WTC11 (cell line): ENCODE data around the gene MYO18A. TPM values are rescaled to one million over a fixed set of nuclear protein-coding genes. Genes with fewer than 3 reads are reported as not detected.

Experiments
- ATAC-seq: fragments of 200-7000 bp; cut with Tn5 transposase; 2 replicates; pipeline ENCODE4 v1.10.0; 2021; ENCODE audit warnings: mild to moderate bottlenecking, moderate library complexity
- CTCF ChIA-PET: fragments of 300-600 bp; sonication (Branson Sonifier 250); formaldehyde crosslinking; loops from one replicate; lab custom pipeline; 2021; ENCODE audit warnings: antibody characterized with exemption; lab: Charles Lee
- POLR2A ChIA-PET: fragments of 350-600 bp; sonication (Branson Sonifier 250); formaldehyde crosslinking; loops from one replicate; lab custom pipeline; 2021; ENCODE audit warnings: antibody characterized with exemption; lab: Charles Lee
- DNase-seq: peaks from one replicate; pipeline ENCODE4 v3.0.0; 2021; ENCODE audit warnings: low spot score
- H3K27ac Mint-ChIP-seq: 2 replicates; pipeline ENCODE4 v1.8.0; 2021; ENCODE audit warnings: mixed read lengths
- H3K27me3 Mint-ChIP-seq: 2 replicates; pipeline ENCODE4 v1.8.0; 2021; ENCODE audit warnings: low read depth, mild to moderate bottlenecking, moderate library complexity, mixed read lengths
- H3K36me3 Mint-ChIP-seq: 2 replicates; pipeline ENCODE4 v1.8.0; 2021; ENCODE audit warnings: mixed read lengths
- H3K4me1 Mint-ChIP-seq: 2 replicates; pipeline ENCODE4 v1.8.0; 2022; ENCODE audit warnings: mixed read lengths
- H3K4me3 Mint-ChIP-seq: 2 replicates; pipeline ENCODE4 v1.8.0; 2021; ENCODE audit warnings: mild to moderate bottlenecking, moderate library complexity, mixed read lengths
- H3K9me3 Mint-ChIP-seq: 2 replicates; pipeline ENCODE4 v1.8.0; 2021; ENCODE audit warnings: mixed read lengths
- JUN ChIP-seq: sonication (generic); formaldehyde crosslinking; IDR thresholded peaks from 2 replicates; pipeline ENCODE4 v1.8.0; 2023; ENCODE audit warnings: mild to moderate bottlenecking, missing genetic modification reagents
- KAT7 ChIP-seq: sonication (generic); formaldehyde crosslinking; IDR thresholded peaks from 2 replicates; pipeline ENCODE4 v1.8.1; 2023; ENCODE audit warnings: missing genetic modification reagents, mild to moderate bottlenecking, borderline replicate concordance
- MYBL2 ChIP-seq: sonication (generic); formaldehyde crosslinking; IDR thresholded peaks from 2 replicates; pipeline ENCODE4 v1.8.1; 2023; ENCODE audit warnings: mild to moderate bottlenecking, moderate library complexity, missing genetic modification reagents
- NFATC4 ChIP-seq: fragments of 250-450 bp; sonication (Bioruptor Pico); IDR thresholded peaks from 2 replicates; pipeline ENCODE4 v1.9.0; 2021; ENCODE audit warnings: mild to moderate bottlenecking
- NR1H2 ChIP-seq: sonication (generic); formaldehyde crosslinking; IDR thresholded peaks from 2 replicates; pipeline ENCODE4 v1.9.0; 2021; ENCODE audit warnings: mild to moderate bottlenecking, moderate library complexity, missing genetic modification reagents
- RELA ChIP-seq: sonication (generic); formaldehyde crosslinking; IDR thresholded peaks from 2 replicates; pipeline ENCODE4 v1.8.1; 2022; ENCODE audit warnings: missing genetic modification reagents, mild to moderate bottlenecking, borderline replicate concordance
- SMAD3 ChIP-seq: sonication (generic); formaldehyde crosslinking; IDR thresholded peaks from 2 replicates; pipeline ENCODE4 v1.8.0; 2022; ENCODE audit warnings: missing genetic modification reagents, mild to moderate bottlenecking, borderline replicate concordance
- SOX15 ChIP-seq: fragments of 250-450 bp; sonication (Bioruptor Pico); IDR thresholded peaks from 2 replicates; pipeline ENCODE4 v1.9.0; 2021; ENCODE audit warnings: mild to moderate bottlenecking
- SP1 ChIP-seq: sonication (generic); formaldehyde crosslinking; conservative IDR thresholded peaks from 2 replicates; pipeline ENCODE4 v1.8.1; 2022; ENCODE audit warnings: missing genetic modification reagents
- TEAD1 ChIP-seq: sonication (generic); formaldehyde crosslinking; IDR thresholded peaks from 2 replicates; pipeline ENCODE4 v1.8.0; 2022; ENCODE audit warnings: mild to moderate bottlenecking, missing genetic modification reagents
- ZNF317 ChIP-seq: sonication (generic); formaldehyde crosslinking; IDR thresholded peaks from 2 replicates; pipeline ENCODE4 v1.8.1; 2023; ENCODE audit warnings: low read depth, mild to moderate bottlenecking, moderate library complexity, missing genetic modification reagents, borderline replicate concordance
- ZNF423 ChIP-seq: fragments of 250-450 bp; sonication (Bioruptor Pico); IDR thresholded peaks from 2 replicates; pipeline ENCODE4 v2.1.2; 2022; ENCODE audit warnings: mild to moderate bottlenecking, moderate library complexity
- ZNF425 ChIP-seq: fragments of 250-450 bp; sonication (Bioruptor Pico); conservative IDR thresholded peaks from 2 replicates; pipeline ENCODE4 v1.9.0; 2021; ENCODE audit warnings: mild to moderate bottlenecking
- total RNA-seq: library from RNA; stranded (reverse); gene quantifications from 3 replicates; pipeline ENCODE4 v1.2.3, GENCODE V29; 2021
- TF ChIP-seq, protein P1 (sequence below): sonication (generic); formaldehyde crosslinking; IDR thresholded peaks from 2 replicates; pipeline ENCODE4 v1.8.1; 2023; ENCODE audit warnings: mild to moderate bottlenecking, missing genetic modification reagents, borderline replicate concordance
- TF ChIP-seq, protein P2 (sequence below): fragments of 250-450 bp; sonication (Bioruptor Pico); IDR thresholded peaks from 2 replicates; pipeline ENCODE4 v1.9.0; 2021; ENCODE audit warnings: moderate library complexity, mild to moderate bottlenecking, inconsistent platforms, borderline replicate concordance
- TF ChIP-seq, protein P3 (sequence below): sonication (generic); formaldehyde crosslinking; IDR thresholded peaks from 2 replicates; pipeline ENCODE4 v1.8.0; 2023; ENCODE audit warnings: mild to moderate bottlenecking, missing genetic modification reagents
- TF ChIP-seq, protein P4 (sequence below): fragments of 250-450 bp; sonication (Bioruptor Pico); IDR thresholded peaks from 2 replicates; pipeline ENCODE4 v1.9.0; 2021; ENCODE audit warnings: mild to moderate bottlenecking
- TF ChIP-seq, protein P5 (sequence below): sonication (generic); formaldehyde crosslinking; IDR thresholded peaks from 2 replicates; pipeline ENCODE4 v1.8.0; 2022; ENCODE audit warnings: mild to moderate bottlenecking, missing genetic modification reagents
- TF ChIP-seq, protein P6 (sequence below): sonication (generic); formaldehyde crosslinking; IDR thresholded peaks from 2 replicates; pipeline ENCODE4 v1.8.1; 2023; ENCODE audit warnings: mild to moderate bottlenecking, moderate library complexity, missing genetic modification reagents

MYO18A gene
- total RNA-seq, 1 experiment from 2014 or later, result 54.9 TPM

DNA sequence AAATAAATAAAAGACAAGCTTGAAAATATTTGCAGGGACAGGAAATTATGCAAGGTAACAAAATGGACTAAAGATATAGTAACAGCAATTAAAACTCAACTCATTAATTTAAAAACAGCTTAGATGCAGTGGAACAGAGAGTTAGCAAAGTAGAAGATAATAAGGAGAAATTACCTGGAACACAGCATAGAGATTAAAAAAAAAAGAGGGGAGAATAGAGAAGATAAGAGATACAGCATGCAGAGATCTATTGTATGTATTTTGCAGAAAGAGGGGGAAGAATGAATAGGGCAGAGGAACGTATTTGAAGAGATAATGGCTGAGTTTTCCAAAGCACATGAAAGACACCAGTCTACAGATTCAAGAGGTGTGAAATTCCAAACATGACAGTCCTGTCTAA, 145.7 kb downstream of the MYO18A start:
- CTCF ChIA-PET, result interaction anchor here (5.5 kb wide), 1 partner anchor 78 kb away, joined by 22 read pairs; no protein-coding TSS in a partner anchor
- Mint-ChIP-seq H3K27me3 (peaks cover 25% of the 10 kb centered on the region), H3K36me3 (peaks cover 19% of the 10 kb centered on the region), H3K4me1 (peaks cover 27% of the 10 kb centered on the region), H3K9me3 (peaks cover 21% of the 10 kb centered on the region), H3K4me3 (no peak overlapping the region), H3K27ac (no peak overlapping the region)
- no peak for DNase-seq
- POLR2A ChIA-PET, result no interaction called here
- no peak for ATAC-seq
- TF ChIP-seq ZNF317 (CRISPR knock-in tag), result no peak
- no peak for TF ChIP-seq SOX15 (CRISPR knock-in tag)
- no peak for TF ChIP-seq JUN (CRISPR knock-in tag)
- no peak for TF ChIP-seq ZNF425
- TF ChIP-seq, protein P1, sequence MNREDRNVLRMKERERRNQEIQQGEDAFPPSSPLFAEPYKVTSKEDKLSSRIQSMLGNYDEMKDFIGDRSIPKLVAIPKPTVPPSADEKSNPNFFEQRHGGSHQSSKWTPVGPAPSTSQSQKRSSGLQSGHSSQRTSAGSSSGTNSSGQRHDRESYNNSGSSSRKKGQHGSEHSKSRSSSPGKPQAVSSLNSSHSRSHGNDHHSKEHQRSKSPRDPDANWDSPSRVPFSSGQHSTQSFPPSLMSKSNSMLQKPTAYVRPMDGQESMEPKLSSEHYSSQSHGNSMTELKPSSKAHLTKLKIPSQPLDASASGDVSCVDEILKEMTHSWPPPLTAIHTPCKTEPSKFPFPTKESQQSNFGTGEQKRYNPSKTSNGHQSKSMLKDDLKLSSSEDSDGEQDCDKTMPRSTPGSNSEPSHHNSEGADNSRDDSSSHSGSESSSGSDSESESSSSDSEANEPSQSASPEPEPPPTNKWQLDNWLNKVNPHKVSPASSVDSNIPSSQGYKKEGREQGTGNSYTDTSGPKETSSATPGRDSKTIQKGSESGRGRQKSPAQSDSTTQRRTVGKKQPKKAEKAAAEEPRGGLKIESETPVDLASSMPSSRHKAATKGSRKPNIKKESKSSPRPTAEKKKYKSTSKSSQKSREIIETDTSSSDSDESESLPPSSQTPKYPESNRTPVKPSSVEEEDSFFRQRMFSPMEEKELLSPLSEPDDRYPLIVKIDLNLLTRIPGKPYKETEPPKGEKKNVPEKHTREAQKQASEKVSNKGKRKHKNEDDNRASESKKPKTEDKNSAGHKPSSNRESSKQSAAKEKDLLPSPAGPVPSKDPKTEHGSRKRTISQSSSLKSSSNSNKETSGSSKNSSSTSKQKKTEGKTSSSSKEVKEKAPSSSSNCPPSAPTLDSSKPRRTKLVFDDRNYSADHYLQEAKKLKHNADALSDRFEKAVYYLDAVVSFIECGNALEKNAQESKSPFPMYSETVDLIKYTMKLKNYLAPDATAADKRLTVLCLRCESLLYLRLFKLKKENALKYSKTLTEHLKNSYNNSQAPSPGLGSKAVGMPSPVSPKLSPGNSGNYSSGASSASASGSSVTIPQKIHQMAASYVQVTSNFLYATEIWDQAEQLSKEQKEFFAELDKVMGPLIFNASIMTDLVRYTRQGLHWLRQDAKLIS, result no peak
- TF ChIP-seq MYBL2 (CRISPR knock-in tag), result no peak

- Mint-ChIP-seq H3K4me3 (no peak overlapping the region), H3K27ac (peak overlapping the region; percentile 71; the same call in 1 of the 2 replicates)
Observed at GRCh38 chr17:29032857-29033197, 147.4 kb downstream of the MYO18A start.

DNA sequence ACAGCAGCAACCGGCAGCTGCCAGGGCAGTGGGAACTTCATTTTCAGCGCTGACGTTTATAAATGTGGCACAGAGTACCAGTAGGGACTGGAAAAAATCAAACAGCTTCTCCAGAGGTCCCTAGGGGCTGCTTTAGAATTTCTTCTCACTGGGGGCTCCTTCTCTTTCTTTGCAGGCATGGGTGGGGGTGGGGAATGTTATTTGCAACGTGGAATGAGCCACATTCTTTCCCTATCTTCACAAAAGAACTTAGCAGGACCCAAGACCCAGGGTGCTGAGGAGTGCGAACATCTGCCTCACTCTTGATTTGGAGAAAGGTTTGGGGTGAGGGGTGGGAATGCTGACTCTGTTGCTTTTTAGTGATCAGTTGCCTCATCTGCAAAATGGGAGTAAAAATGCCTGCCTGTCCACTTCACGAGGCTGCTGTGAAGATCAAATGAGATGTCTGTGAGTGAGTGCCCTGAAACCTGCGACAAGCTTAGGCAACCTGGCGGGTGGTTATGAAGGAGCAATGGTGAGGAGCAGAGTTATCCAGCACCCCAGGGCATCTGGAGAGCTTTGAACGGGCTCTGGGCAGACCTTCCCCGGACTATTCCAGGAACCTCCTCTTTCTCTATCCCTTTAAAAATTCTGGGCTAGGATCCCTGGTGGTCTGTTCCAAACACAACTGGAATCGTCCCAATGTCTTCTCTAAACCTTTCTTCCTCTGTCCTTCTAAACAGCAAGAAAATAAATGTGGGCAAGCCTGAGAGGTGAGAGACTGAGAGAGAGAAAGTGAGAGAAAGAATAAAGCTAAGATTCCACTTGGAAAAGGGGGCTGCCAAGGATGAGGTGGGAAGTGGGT, 148.0 kb downstream of the MYO18A start:
- H3K9me3 Mint-ChIP-seq, result peaks cover 21% of the 10 kb centered on the region
- peak overlapping the region; percentile 31 for H3K4me3 Mint-ChIP-seq
- H3K27me3 Mint-ChIP-seq, result peaks cover 25% of the 10 kb centered on the region
- ATAC-seq (peak; percentile 40), DNase-seq (no peak)
- ChIA-PET POLR2A (interaction anchor here (0.7 to 2.2 kb wide), 5 partner anchors 13 to 305 kb away, joined by 3 to 13 read pairs (median 3); no protein-coding TSS in a partner anchor), CTCF (interaction anchor here (0.7 to 3.4 kb wide), 18 partner anchors 9 to 305 kb away, joined by 3 to 12 read pairs (median 4); partner anchors contain the start of gene PIPOX)
- H3K4me1 Mint-ChIP-seq, result peaks cover 39% of the 10 kb centered on the region
- peak overlapping the region; percentile 95 for H3K27ac Mint-ChIP-seq
- H3K36me3 Mint-ChIP-seq, result peaks cover 19% of the 10 kb centered on the region
- TF ChIP-seq, protein P2, sequence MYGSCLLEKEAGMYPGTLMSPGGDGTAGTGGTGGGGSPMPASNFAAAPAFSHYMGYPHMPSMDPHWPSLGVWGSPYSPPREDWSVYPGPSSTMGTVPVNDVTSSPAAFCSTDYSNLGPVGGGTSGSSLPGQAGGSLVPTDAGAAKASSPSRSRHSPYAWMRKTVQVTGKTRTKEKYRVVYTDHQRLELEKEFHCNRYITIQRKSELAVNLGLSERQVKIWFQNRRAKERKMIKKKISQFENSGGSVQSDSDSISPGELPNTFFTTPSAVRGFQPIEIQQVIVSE, result no peak
- TF ChIP-seq NFATC4 (CRISPR knock-in tag) (no peak), RELA (CRISPR knock-in tag) (no peak), SP1 (CRISPR knock-in tag) (peak; percentile 51; the same call in 1 of the 2 replicates), SMAD3 (CRISPR knock-in tag) (no peak), TEAD1 (CRISPR knock-in tag) (peak; percentile 83; the same call in 1 of the 2 replicates), KAT7 (CRISPR knock-in tag) (no peak)
- TF ChIP-seq, protein P3, sequence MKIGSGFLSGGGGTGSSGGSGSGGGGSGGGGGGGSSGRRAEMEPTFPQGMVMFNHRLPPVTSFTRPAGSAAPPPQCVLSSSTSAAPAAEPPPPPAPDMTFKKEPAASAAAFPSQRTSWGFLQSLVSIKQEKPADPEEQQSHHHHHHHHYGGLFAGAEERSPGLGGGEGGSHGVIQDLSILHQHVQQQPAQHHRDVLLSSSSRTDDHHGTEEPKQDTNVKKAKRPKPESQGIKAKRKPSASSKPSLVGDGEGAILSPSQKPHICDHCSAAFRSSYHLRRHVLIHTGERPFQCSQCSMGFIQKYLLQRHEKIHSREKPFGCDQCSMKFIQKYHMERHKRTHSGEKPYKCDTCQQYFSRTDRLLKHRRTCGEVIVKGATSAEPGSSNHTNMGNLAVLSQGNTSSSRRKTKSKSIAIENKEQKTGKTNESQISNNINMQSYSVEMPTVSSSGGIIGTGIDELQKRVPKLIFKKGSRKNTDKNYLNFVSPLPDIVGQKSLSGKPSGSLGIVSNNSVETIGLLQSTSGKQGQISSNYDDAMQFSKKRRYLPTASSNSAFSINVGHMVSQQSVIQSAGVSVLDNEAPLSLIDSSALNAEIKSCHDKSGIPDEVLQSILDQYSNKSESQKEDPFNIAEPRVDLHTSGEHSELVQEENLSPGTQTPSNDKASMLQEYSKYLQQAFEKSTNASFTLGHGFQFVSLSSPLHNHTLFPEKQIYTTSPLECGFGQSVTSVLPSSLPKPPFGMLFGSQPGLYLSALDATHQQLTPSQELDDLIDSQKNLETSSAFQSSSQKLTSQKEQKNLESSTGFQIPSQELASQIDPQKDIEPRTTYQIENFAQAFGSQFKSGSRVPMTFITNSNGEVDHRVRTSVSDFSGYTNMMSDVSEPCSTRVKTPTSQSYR (CRISPR knock-in tag), result peak; percentile 53; the same call in 1 of the 2 replicates
- TF ChIP-seq, protein P4, sequence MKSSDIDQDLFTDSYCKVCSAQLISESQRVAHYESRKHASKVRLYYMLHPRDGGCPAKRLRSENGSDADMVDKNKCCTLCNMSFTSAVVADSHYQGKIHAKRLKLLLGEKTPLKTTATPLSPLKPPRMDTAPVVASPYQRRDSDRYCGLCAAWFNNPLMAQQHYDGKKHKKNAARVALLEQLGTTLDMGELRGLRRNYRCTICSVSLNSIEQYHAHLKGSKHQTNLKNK (CRISPR knock-in tag), result no peak
- TF ChIP-seq, protein P5, sequence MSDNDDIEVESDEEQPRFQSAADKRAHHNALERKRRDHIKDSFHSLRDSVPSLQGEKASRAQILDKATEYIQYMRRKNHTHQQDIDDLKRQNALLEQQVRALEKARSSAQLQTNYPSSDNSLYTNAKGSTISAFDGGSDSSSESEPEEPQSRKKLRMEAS (CRISPR knock-in tag), result no peak
- TF ChIP-seq, protein P6, sequence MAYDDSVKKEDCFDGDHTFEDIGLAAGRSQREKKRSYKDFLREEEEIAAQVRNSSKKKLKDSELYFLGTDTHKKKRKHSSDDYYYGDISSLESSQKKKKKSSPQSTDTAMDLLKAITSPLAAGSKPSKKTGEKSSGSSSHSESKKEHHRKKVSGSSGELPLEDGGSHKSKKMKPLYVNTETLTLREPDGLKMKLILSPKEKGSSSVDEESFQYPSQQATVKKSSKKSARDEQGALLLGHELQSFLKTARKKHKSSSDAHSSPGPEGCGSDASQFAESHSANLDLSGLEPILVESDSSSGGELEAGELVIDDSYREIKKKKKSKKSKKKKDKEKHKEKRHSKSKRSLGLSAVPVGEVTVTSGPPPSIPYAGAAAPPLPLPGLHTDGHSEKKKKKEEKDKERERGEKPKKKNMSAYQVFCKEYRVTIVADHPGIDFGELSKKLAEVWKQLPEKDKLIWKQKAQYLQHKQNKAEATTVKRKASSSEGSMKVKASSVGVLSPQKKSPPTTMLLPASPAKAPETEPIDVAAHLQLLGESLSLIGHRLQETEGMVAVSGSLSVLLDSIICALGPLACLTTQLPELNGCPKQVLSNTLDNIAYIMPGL (CRISPR knock-in tag), result no peak

More at GRCh38 chr17:29032857-29033197, 147.4 kb downstream of the MYO18A start:
- ChIA-PET POLR2A (interaction anchor here (0.9 to 2.2 kb wide), 3 partner anchors 13 to 84 kb away, joined by 3 to 13 read pairs (median 3); no protein-coding TSS in a partner anchor), CTCF (interaction anchor here (0.7 to 3.4 kb wide), 11 partner anchors 9 to 85 kb away, joined by 3 to 12 read pairs (median 4); partner anchors contain the start of gene PIPOX)
- H3K9me3 Mint-ChIP-seq, result peaks cover 21% of the 10 kb centered on the region
- ATAC-seq, result peak; percentile 65
- peaks cover 33% of the 10 kb centered on the region for H3K4me1 Mint-ChIP-seq
- DNase-seq, result peak; percentile 36
- H3K36me3 Mint-ChIP-seq, result peaks cover 19% of the 10 kb centered on the region
- TF ChIP-seq ZNF423 (CRISPR knock-in tag) (peak; percentile 80), NR1H2 (CRISPR knock-in tag) (no peak)
- H3K27me3 Mint-ChIP-seq, result peaks cover 25% of the 10 kb centered on the region
